Endothelial cell of umbilical vein (primary cell): ENCODE results near the gene TMC3. TPM values are rescaled to one million over a fixed set of nuclear protein-coding genes. Genes with fewer than 3 reads are reported as not detected.

Experiments
- BruUV-seq: library from RNA; stranded (reverse); fragments of 400-500 nt; replicated peaks from 2 replicates; lab custom pipeline; 2021; lab: Mats Ljungman, UMichigan
- CTCF ChIA-PET: fragments of 300-600, 350-600 bp; sonication (Branson Sonifier 250); formaldehyde crosslinking; loops from one replicate; lab custom pipeline; 2021; ENCODE audit warnings: antibody characterized with exemption, inconsistent platforms; lab: Charles Lee
- POLR2A ChIA-PET: fragments of 300-600, 350-600 bp; sonication (Branson Sonifier 250); formaldehyde crosslinking; loops from one replicate; lab custom pipeline; 2021; ENCODE audit warnings: antibody characterized with exemption, inconsistent platforms; lab: Charles Lee
- DNase-seq: peaks from one replicate; pipeline ENCODE4 v3.0.0-alpha.2; 2011; ENCODE audit warnings: low read depth, low spot score
- FAIRE-seq: peaks from 2 replicates; lab custom pipeline; 2011; peaks lifted over from hg19 to GRCh38; lab: Jason Lieb, UNC
- H2AFZ ChIP-seq: 2 replicates; pipeline ENCODE4 v1.6.0; 2012; ENCODE audit warnings: low read depth, low read length, control low read depth, inconsistent platforms
- H3K27ac ChIP-seq: 2 replicates; pipeline ENCODE4 v1.5.1; 2011; ENCODE audit warnings: low read depth, mild to moderate bottlenecking, control low read depth, low read length, moderate library complexity; ENCODE audit not compliant: insufficient read depth
- H3K27me3 ChIP-seq, 2 experiments: 2 replicates each; pipeline versions ENCODE4 v1.6.0 to v1.6.1; 2011; ENCODE audit warnings: low read length in 2 of 2, mixed read lengths in 1 of 2; ENCODE audit not compliant: control insufficient read depth in 2 of 2, insufficient read depth in 2 of 2
- H3K36me3 ChIP-seq, 2 experiments: 2 replicates in 1 of 2; 3 replicates in 1 of 2; pipeline ENCODE4 v1.5.1; 2011; ENCODE audit warnings: low read length in 2 of 2, mild to moderate bottlenecking in 1 of 2, moderate library complexity in 1 of 2; ENCODE audit not compliant: control insufficient read depth in 2 of 2, insufficient read depth in 2 of 2; ENCODE audit errors: extremely low read depth in 1 of 2
- H3K4me1 ChIP-seq: 3 replicates; pipeline ENCODE4 v1.5.1; 2011; ENCODE audit warnings: mild to moderate bottlenecking, low read length; ENCODE audit not compliant: control insufficient read depth, insufficient read depth; ENCODE audit errors: extremely low read depth
- H3K4me2 ChIP-seq: 2 replicates; pipeline ENCODE4 v1.6.1; 2011; ENCODE audit warnings: low read length, control low read depth, mixed read lengths; ENCODE audit not compliant: insufficient read depth
- H3K4me3 ChIP-seq, 3 experiments: fragments of 200-600 bp in 1 of 3; sonication (generic), shearing (Covaris generic) in 1 of 3; replicated peaks in 1 of 3; 2 replicates each; pipeline ENCODE4 v1.5.1; 2011 to 2016; ENCODE audit warnings: control low read depth in 3 of 3, low read length in 3 of 3, mild to moderate bottlenecking in 2 of 3, inconsistent platforms in 1 of 3, low read depth in 1 of 3, moderate library complexity in 1 of 3; ENCODE audit not compliant: insufficient read depth in 1 of 3
- H3K79me2 ChIP-seq: 2 replicates; pipeline ENCODE4 v1.6.0; 2012; ENCODE audit warnings: low read length, inconsistent platforms; ENCODE audit not compliant: control insufficient read depth, insufficient read depth
- H3K9ac ChIP-seq: replicated peaks from 2 replicates; pipeline ENCODE3; 2011; ENCODE audit warnings: low read length, control low read depth; ENCODE audit not compliant: insufficient read depth; ENCODE audit errors: extremely low read depth
- H3K9me1 ChIP-seq: replicated peaks from 3 replicates; pipeline ENCODE4 v1.6.0; 2011; ENCODE audit warnings: mild to moderate bottlenecking, low read length; ENCODE audit not compliant: control insufficient read depth, insufficient read depth; ENCODE audit errors: extremely low read depth
- H3K9me3 ChIP-seq: replicated peaks from 2 replicates; pipeline ENCODE4 v1.5.1; 2012; ENCODE audit warnings: low read length, inconsistent platforms; ENCODE audit not compliant: control insufficient read depth, insufficient read depth
- H4K20me1 ChIP-seq: replicated peaks from 2 replicates; pipeline ENCODE3; 2011; ENCODE audit warnings: mild to moderate bottlenecking, low read length; ENCODE audit not compliant: control insufficient read depth, insufficient read depth; ENCODE audit errors: extremely low read depth
- CTCF ChIP-seq, 2 donors: IDR thresholded peaks; 1 replicate in 1 of 2; 2 replicates in 1 of 2; pipeline ENCODE4 v1.5.1; 2011; ENCODE audit warnings: low read length in 2 of 2, mild to moderate bottlenecking in 2 of 2, moderate library complexity in 2 of 2, control low read depth in 1 of 2, inconsistent platforms in 1 of 2, low read depth in 1 of 2; ENCODE audit not compliant: insufficient read depth in 1 of 2; ENCODE audit errors: extremely low read depth in 1 of 2
- EZH2 ChIP-seq: IDR thresholded peaks from 2 replicates; pipeline ENCODE4 v1.6.1; 2012; ENCODE audit warnings: borderline replicate concordance, low read depth, mild to moderate bottlenecking, moderate library complexity, low read length, inconsistent platforms; ENCODE audit not compliant: severe bottlenecking
- FOS ChIP-seq: IDR thresholded peaks from 2 replicates; pipeline ENCODE4 v1.6.1; 2011; ENCODE audit warnings: mild to moderate bottlenecking, low read length, moderate library complexity, borderline replicate concordance; ENCODE audit not compliant: insufficient read depth
- GATA2 ChIP-seq: IDR thresholded peaks from 2 replicates; pipeline ENCODE4 v1.7.0; 2011; ENCODE audit warnings: low read depth, mild to moderate bottlenecking, moderate library complexity, mixed read lengths, low read length; ENCODE audit not compliant: insufficient read length, insufficient read depth
- JUN ChIP-seq: IDR thresholded peaks from 2 replicates; pipeline ENCODE4 v1.6.1; 2011; ENCODE audit warnings: borderline replicate concordance, low read depth; ENCODE audit not compliant: insufficient read length, insufficient read depth
- MAX ChIP-seq: IDR thresholded peaks from 2 replicates; pipeline ENCODE4 v1.6.1; 2011; ENCODE audit not compliant: insufficient read depth, insufficient read length
- MYC ChIP-seq: IDR thresholded peaks from one replicate; pipeline ENCODE4 v1.6.1; 2011; ENCODE audit warnings: mild to moderate bottlenecking, low read depth, low read length
- POLR2A ChIP-seq: IDR thresholded peaks from 2 replicates; pipeline ENCODE4 v1.6.1; 2012; ENCODE audit warnings: low read depth, mild to moderate bottlenecking, control low read depth, low read length
- POLR2AphosphoS5 ChIP-seq: IDR thresholded peaks from 2 replicates; pipeline ENCODE4 v1.6.1; 2012; ENCODE audit warnings: low read depth, mild to moderate bottlenecking, control low read depth, low read length, moderate library complexity; ENCODE audit not compliant: insufficient read depth
- dilution Hi-C: fragments of 300-500 bp; cut with MboI; formaldehyde crosslinking; loops from one replicate; pipeline ENCODE4 v1.15.0; 2019; ENCODE audit warnings: low sequenced_read_pairs; ENCODE audit not compliant: extremely low pct_ligation_motif_present
- intact Hi-C: fragments of 100-400 bp; cut with micrococcal nuclease; formaldehyde crosslinking; loops from one replicate; pipeline ENCODE4 v1.10.0; 2022
- polyA plus RNA-seq, 4 experiments: library from polyadenylated mRNA; depleted of rRNA in 3 of 4; stranded (reverse) in 3 of 4; unstranded in 1 of 4; fragments of >200 nt; gene quantifications; 2 replicates each; pipeline versions ENCODE4 v1.2.1 to v1.2.3, GENCODE V29; 2011 to 2012; ENCODE audit warnings: missing spikeins in 1 of 4
- total RNA-seq: library from RNA; stranded (reverse); gene quantifications from 2 replicates; pipeline ENCODE4 v1.2.3, GENCODE V29; 2021

Gene TMC3
- total and polyA plus RNA-seq, 2 donors (not counting 3 experiments of a cell fraction or from before 2014, with no cell fraction given): not detected

GRCh38 chr15:81337713-81338157 is 36.3 kb downstream of the TMC3 start:
- Histone ChIP-seq H3K9ac (no peak overlapping the region), H3K79me2 (no peaks in the 10 kb centered on the region), H3K9me3 (no peaks in the 10 kb centered on the region), H3K27ac (no peak overlapping the region), H3K4me3 (no peak overlapping the region), H2AFZ (no peak overlapping the region), H3K36me3 (no peaks in the 10 kb centered on the region), H3K4me1 (peaks cover 4% of the 10 kb centered on the region), H4K20me1 (no peaks in the 10 kb centered on the region), H3K27me3 (peaks cover 3 to 6% of the 10 kb centered on the region in 2 experiments), H3K9me1 (no peaks in the 10 kb centered on the region), H3K4me2 (no peak overlapping the region)
- FAIRE-seq: no peak
- CTCF ChIA-PET: interaction anchor here (1.1 to 2.5 kb wide), 2 partner anchors 11 to 71 kb away, joined by 4 to 10 read pairs; no protein-coding TSS in a partner anchor
- intact Hi-C loops: no loop called here
- BruUV-seq: no TSS peak
- TF ChIP-seq MAX (no peak), GATA2 (no peak)
- dilution Hi-C loops: no loop called here
- POLR2A ChIA-PET: no interaction called here
- DNase-seq: no peak

- Histone ChIP-seq H3K4me2 (no peak overlapping the region), H3K79me2 (no peaks in the 10 kb centered on the region), H2AFZ (no peak overlapping the region), H3K9ac (no peak overlapping the region), H3K9me3 (no peaks in the 10 kb centered on the region), H4K20me1 (no peaks in the 10 kb centered on the region), H3K27me3 (peaks cover 3 to 6% of the 10 kb centered on the region in 2 experiments), H3K36me3 (no peaks in the 10 kb centered on the region), H3K4me1 (peaks cover 4% of the 10 kb centered on the region), H3K9me1 (no peaks in the 10 kb centered on the region), H3K27ac (no peak overlapping the region), H3K4me3 (no peak overlapping the region)
- dilution Hi-C loops: no loop called here
- ChIA-PET POLR2A (no interaction called here), CTCF (interaction anchor here (0.6 to 2.5 kb wide), 8 partner anchors 10 to 92 kb away, joined by 3 to 12 read pairs (median 6); partner anchors contain the start of gene STARD5)
- intact Hi-C loops: no loop called here
- DNase-seq (no peak), FAIRE-seq (no peak)
- TF ChIP-seq FOS: no peak
- no peak for TF ChIP-seq JUN
- TF ChIP-seq POLR2A: no peak
- TF ChIP-seq POLR2AphosphoS5: no peak
- TF ChIP-seq CTCF (IDR thresholded peaks at IDR 0.05; ENCODE audit: extremely low read depth in 1 of 2, insufficient read depth in 1 of 2, low read depth in 1 of 2, low read length in 2 of 2): no peak
- TF ChIP-seq EZH2: no peak
- no peak for TF ChIP-seq MAX
- no peak for TF ChIP-seq MYC
- TF ChIP-seq GATA2: no peak
- no TSS peak for BruUV-seq
These were observed 36.8 kb downstream of the TMC3 start for GRCh38 chr15:81337241-81337640.
